K562 (cell line): ENCODE results near the gene PCOLCE2. TPM values are rescaled to one million over a fixed set of nuclear protein-coding genes. Genes with fewer than 3 reads are reported as not detected.

ENCODE experiments used
- AFF1 ChIP-seq, 2 experiments: fragments of 450-650 bp; IDR thresholded peaks; 2 replicates each; pipeline ENCODE4 v1.6.1; 2018; ENCODE audit warnings: mild to moderate bottlenecking in 2 of 2, low read depth in 1 of 2; ENCODE audit not compliant: partially characterized antibody in 2 of 2
- ETS1 ChIP-seq: conservative IDR thresholded peaks from 2 replicates; pipeline ENCODE4 v1.6.1; 2011; ENCODE audit warnings: low read depth, mild to moderate bottlenecking, low read length; ENCODE audit not compliant: control insufficient read depth
- FOXA1 ChIP-seq: fragments of 450-650 bp; IDR thresholded peaks from 2 replicates; pipeline ENCODE4 v1.6.1; 2016; ENCODE audit warnings: mild to moderate bottlenecking, borderline replicate concordance
- KDM4B ChIP-seq, 2 experiments: fragments of 450-650 bp in 1 of 2; sonication (generic) in 1 of 2; IDR thresholded peaks; 2 replicates each; pipeline ENCODE4 v1.6.1; 2016 to 2017; ENCODE audit warnings: borderline replicate concordance in 2 of 2, antibody characterized with exemption in 1 of 2, low read depth in 1 of 2, mild to moderate bottlenecking in 1 of 2
- MYBL2 ChIP-seq, 2 experiments: fragments of 450-650 bp in 1 of 2; sonication (generic) in 1 of 2; formaldehyde crosslinking in 1 of 2; IDR thresholded peaks; 2 replicates each; pipeline versions ENCODE4 v1.6.1 to v1.8.1; 2017 to 2022; ENCODE audit warnings: borderline replicate concordance in 1 of 2, inconsistent platforms in 1 of 2, low read depth in 1 of 2, mild to moderate bottlenecking in 1 of 2, missing genetic modification reagents in 1 of 2, moderate library complexity in 1 of 2
- NFYB ChIP-seq: IDR thresholded peaks from 2 replicates; pipeline ENCODE4 v1.6.1; 2011; ENCODE audit warnings: mild to moderate bottlenecking, moderate library complexity; ENCODE audit not compliant: insufficient read length; ENCODE audit errors: extremely low read depth
- RBM14 ChIP-seq: fragments of 200-400 bp; formaldehyde crosslinking; IDR thresholded peaks from 2 replicates; pipeline ENCODE4 v1.6.1; 2018; ENCODE audit warnings: low read depth, mild to moderate bottlenecking, low read length, moderate library complexity, borderline replicate concordance; ENCODE audit not compliant: insufficient read depth
- RNF2 ChIP-seq: sonication (generic); IDR thresholded peaks from 2 replicates; pipeline ENCODE4 v1.6.1; 2016
- SMARCA4 ChIP-seq: fragments of 450-650 bp; IDR thresholded peaks from 2 replicates; pipeline ENCODE4 v1.6.1; 2016
- TAF15 ChIP-seq: fragments of 200-400 bp; formaldehyde crosslinking; IDR thresholded peaks from 2 replicates; pipeline ENCODE4 v1.6.1; 2017; ENCODE audit warnings: mild to moderate bottlenecking, low read depth, low read length, moderate library complexity
- TARDBP ChIP-seq: fragments of 450-650 bp; IDR thresholded peaks from 2 replicates; pipeline ENCODE4 v1.6.1; 2016
- ZNF609 ChIP-seq: sonication (generic); formaldehyde crosslinking; IDR thresholded peaks from 2 replicates; pipeline ENCODE4 v1.8.1; 2023; ENCODE audit warnings: missing genetic modification reagents, mild to moderate bottlenecking, borderline replicate concordance
- polyA plus RNA-seq, 8 experiments: library from polyadenylated mRNA; depleted of rRNA in 4 of 8; stranded (reverse) in 5 of 8; unstranded in 3 of 8; fragments of >200 nt; fragmentation: Nextera tagmentation in 2 of 8; fragmentation: Illumina TruSeq in 1 of 8; extraction: Ambion mirVana in 2 of 8; extraction: Trizol in 1 of 8; gene quantifications; 2 replicates each; pipeline versions ENCODE4 v1.2.1 to v1.2.3, GENCODE V29; 2011 to 2014; ENCODE audit warnings: inconsistent platforms in 1 of 8, missing spikeins in 1 of 8
- total RNA-seq, 7 experiments: library from RNA; depleted of rRNA in 6 of 7; stranded (reverse); fragments of >200 nt in 6 of 7; fragmentation: Illumina TruSeq in 2 of 7; extraction: Trizol in 2 of 7; gene quantifications; 2 replicates each; pipeline versions ENCODE4 v1.2.1 to v1.2.3, GENCODE V29; 2011 to 2021; ENCODE audit warnings: low replicate concordance in 1 of 7

PCOLCE2 gene
- total and polyA plus RNA-seq, 9 of the 15 experiments (the other 6 are each of a cell fraction or from before 2014, with no cell fraction given), result 0.18 to 1.2 (median 0.65) TPM

- TF ChIP-seq NFYB (no peak), ETS1 (no peak), AFF1 (IDR thresholded peaks at IDR 0.05; ENCODE audit: low read depth in 1 of 2, partially characterized antibody in 2 of 2) (peak in 1 of 2 experiments; percentile 73), MYBL2 (IDR thresholded peaks at IDR 0.05; ENCODE audit: low read depth) (0 out of 2 replicates have a peak, but pooled peaks have one; percentile 38), MYBL2 (CRISPR knock-in tag; IDR thresholded peaks at IDR 0.05; ENCODE audit: borderline replicate concordance) (no peak), KDM4B (IDR thresholded peaks at IDR 0.05; ENCODE audit: borderline replicate concordance in 2 of 2, low read depth in 1 of 2) (no peak), TAF15 (no peak), SMARCA4 (peak; percentile 34; the same call in 1 of the 2 replicates), RNF2 (no peak), TARDBP (no peak), ZNF609 (CRISPR knock-in tag) (no peak), RBM14 (no peak), FOXA1 (no peak)
These were observed 110.3 kb downstream of the PCOLCE2 start (continued) for GRCh38 chr3:142778541-142778940.
